MM.1S (cell line): ENCODE data around the gene UBE2E2.

Experiments used
- EZH2 ChIP-seq: fragments of 300-600 bp; sonication (generic); optimal IDR thresholded peaks from 2 replicates; pipeline ENCODE3; 2017; ENCODE audit warnings: low read depth, mild to moderate bottlenecking, antibody characterized with exemption, low read length, mixed read lengths
- EZH2phosphoT487 ChIP-seq: fragments of 300-600 bp; sonication (generic); IDR thresholded peaks from 2 replicates; pipeline ENCODE4 v1.6.1; 2018; ENCODE audit warnings: antibody characterized with exemption, low read length
- TF ChIP-seq, protein P1 (sequence below): fragments of 300-600 bp; sonication (generic); IDR thresholded peaks from 2 replicates; pipeline ENCODE4 v1.5.1; 2016; ENCODE audit warnings: antibody characterized with exemption, low read length, mixed read lengths

DNA sequence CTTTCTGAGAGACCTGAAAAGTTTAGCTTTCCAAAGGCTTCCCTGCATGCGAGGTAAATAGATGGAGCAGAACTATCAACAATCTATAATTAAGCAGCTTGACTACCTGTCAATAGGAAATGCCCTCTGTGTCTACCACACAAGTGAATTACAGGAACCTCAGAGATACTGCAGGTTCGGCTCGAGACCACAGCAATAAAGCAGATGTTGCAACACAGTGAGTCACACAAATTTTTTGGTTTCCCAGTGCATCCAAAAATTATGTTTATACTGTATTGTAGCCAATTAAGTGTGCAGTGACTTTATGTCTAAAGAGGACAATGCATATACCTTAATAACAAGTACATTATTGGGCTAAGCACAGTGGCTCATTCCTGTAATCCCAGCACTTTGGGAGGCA lies 252.0 kb downstream of the UBE2E2 start:
- TF ChIP-seq, protein P1, sequence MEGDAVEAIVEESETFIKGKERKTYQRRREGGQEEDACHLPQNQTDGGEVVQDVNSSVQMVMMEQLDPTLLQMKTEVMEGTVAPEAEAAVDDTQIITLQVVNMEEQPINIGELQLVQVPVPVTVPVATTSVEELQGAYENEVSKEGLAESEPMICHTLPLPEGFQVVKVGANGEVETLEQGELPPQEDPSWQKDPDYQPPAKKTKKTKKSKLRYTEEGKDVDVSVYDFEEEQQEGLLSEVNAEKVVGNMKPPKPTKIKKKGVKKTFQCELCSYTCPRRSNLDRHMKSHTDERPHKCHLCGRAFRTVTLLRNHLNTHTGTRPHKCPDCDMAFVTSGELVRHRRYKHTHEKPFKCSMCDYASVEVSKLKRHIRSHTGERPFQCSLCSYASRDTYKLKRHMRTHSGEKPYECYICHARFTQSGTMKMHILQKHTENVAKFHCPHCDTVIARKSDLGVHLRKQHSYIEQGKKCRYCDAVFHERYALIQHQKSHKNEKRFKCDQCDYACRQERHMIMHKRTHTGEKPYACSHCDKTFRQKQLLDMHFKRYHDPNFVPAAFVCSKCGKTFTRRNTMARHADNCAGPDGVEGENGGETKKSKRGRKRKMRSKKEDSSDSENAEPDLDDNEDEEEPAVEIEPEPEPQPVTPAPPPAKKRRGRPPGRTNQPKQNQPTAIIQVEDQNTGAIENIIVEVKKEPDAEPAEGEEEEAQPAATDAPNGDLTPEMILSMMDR = no peak
- TF ChIP-seq EZH2phosphoT487 (no peak), EZH2 (no peak)
